Tibial nerve (tissue), 4 donors: ENCODE data around the gene TANC1.

Experiments
- EP300 ChIP-seq, 2 donors: sonication (generic); formaldehyde crosslinking; IDR thresholded peaks; one replicate each; pipeline ENCODE4 v1.6.1; 2017; ENCODE audit warnings: antibody characterized with exemption in 2 of 2, mild to moderate bottlenecking in 1 of 2
- POLR2A ChIP-seq, 2 donors: fragments of 450-650 bp; IDR thresholded peaks; one replicate each; pipeline ENCODE4 v1.6.1; 2017; ENCODE audit warnings: antibody characterized with exemption in 2 of 2, mild to moderate bottlenecking in 2 of 2, moderate library complexity in 2 of 2
- TF ChIP-seq, protein P1 (sequence below), 5 experiments: fragments of 200-600 bp in 3 of 5; fragments of 450-650 bp in 2 of 5; sonication (generic) in 3 of 5; IDR thresholded peaks; one replicate each; pipeline ENCODE4 v1.5.1; 2016 to 2019; ENCODE audit warnings: antibody characterized with exemption in 5 of 5, mild to moderate bottlenecking in 3 of 5, moderate library complexity in 2 of 5

DNA sequence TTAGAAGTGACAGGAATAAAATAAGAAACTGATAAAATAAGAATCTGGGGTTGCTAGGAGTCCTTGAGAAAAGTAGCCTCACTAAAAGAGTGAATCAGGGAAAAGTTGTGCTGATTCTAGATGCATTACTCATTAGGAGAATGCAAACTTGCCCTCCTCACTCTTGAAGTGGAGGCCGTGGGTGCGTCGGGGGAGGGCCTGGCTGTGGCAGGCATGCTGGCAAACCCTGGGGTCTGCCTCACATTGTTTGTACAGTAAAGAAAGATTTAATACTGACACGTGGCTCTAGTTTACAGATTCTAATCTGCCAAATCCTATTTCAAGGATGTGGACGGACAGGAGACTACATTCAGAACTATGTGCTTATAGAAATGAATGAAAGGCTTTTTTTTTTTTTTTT, 41.9 kb downstream of the TANC1 start:
- TF ChIP-seq, protein P1, sequence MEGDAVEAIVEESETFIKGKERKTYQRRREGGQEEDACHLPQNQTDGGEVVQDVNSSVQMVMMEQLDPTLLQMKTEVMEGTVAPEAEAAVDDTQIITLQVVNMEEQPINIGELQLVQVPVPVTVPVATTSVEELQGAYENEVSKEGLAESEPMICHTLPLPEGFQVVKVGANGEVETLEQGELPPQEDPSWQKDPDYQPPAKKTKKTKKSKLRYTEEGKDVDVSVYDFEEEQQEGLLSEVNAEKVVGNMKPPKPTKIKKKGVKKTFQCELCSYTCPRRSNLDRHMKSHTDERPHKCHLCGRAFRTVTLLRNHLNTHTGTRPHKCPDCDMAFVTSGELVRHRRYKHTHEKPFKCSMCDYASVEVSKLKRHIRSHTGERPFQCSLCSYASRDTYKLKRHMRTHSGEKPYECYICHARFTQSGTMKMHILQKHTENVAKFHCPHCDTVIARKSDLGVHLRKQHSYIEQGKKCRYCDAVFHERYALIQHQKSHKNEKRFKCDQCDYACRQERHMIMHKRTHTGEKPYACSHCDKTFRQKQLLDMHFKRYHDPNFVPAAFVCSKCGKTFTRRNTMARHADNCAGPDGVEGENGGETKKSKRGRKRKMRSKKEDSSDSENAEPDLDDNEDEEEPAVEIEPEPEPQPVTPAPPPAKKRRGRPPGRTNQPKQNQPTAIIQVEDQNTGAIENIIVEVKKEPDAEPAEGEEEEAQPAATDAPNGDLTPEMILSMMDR (IDR thresholded peaks at IDR 0.05) = no peak
- TF ChIP-seq POLR2A (IDR thresholded peaks at IDR 0.05) (no peak), EP300 (IDR thresholded peaks at IDR 0.05) (no peak)
